Activated CD4-positive, alpha-beta memory T cell treated with anti-CD3 and anti-CD28 coated beads for 36 hours (primary cell): ENCODE data around the gene USP33. TPM values are rescaled to one million over a fixed set of nuclear protein-coding genes. Genes with fewer than 3 reads are reported as not detected.

Experiments
- total RNA-seq, 2 experiments: library from RNA; stranded (reverse); gene quantifications; one replicate each; pipeline ENCODE4 v1.2.3, GENCODE V29; 2021

Gene USP33
- total RNA-seq, 2 experiments from 2014 or later = 37.7 to 41.0 TPM

Other genes starting within 250 kb of the USP33 start
- 10 to 100 TPM; 29.8 to 34.3 TPM for gene ZZZ3, start 77.2 kb downstream of the USP33 start, total RNA-seq
- 1 to 10 TPM; 9.1 to 9.9 TPM for gene MIGA1, start 19.8 kb upstream of the USP33 start, total RNA-seq
- gene NEXN, start 128.8 kb upstream of the USP33 start, total RNA-seq = under 1 TPM; 0.51 to 0.57 TPM
- gene FUBP1, start 219.2 kb upstream of the USP33 start, total RNA-seq = 100 to 1,000 TPM; 204 to 220 TPM
- gene DNAJB4, start 245.1 kb upstream of the USP33 start, total RNA-seq = 10 to 100 TPM in 1 of 2 experiments, 1 to 10 TPM in 1; 9.1 to 10.8 TPM